MM.1S (cell line): Measurements from ENCODE around the gene WDR73.

Experiments
- CTCF ChIP-seq: fragments of 300-600 bp; sonication (generic); IDR thresholded peaks from 2 replicates; pipeline ENCODE4 v1.5.1; 2016; ENCODE audit warnings: antibody characterized with exemption, low read length, mixed read lengths
- EZH2 ChIP-seq: fragments of 300-600 bp; sonication (generic); optimal IDR thresholded peaks from 2 replicates; pipeline ENCODE3; 2017; ENCODE audit warnings: low read depth, mild to moderate bottlenecking, antibody characterized with exemption, low read length, mixed read lengths
- EZH2phosphoT487 ChIP-seq: fragments of 300-600 bp; sonication (generic); IDR thresholded peaks from 2 replicates; pipeline ENCODE4 v1.6.1; 2018; ENCODE audit warnings: antibody characterized with exemption, low read length

DNA sequence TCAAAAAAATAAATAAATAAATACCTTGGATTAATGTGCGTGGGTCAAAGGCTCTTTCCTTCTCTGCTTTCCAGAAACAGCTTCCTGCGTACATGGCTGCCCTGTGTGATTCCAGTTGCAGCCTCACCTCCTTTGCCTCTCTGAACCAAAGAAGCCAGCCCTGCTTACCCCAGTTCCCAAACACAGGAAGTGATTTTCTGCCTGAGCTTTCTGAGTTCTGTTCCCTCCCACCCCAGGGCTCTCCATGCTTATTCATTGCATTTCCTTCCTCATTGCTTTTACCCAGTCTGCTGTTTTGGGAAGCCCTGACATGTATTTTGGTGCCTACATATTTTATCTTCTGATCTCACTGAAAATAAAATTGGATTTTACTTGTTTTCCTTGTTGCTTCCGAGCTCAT, 37.8 kb downstream of the WDR73 start:
- TF ChIP-seq CTCF = no peak
- no peak for TF ChIP-seq EZH2phosphoT487
- no peak for TF ChIP-seq EZH2
